HG03159 (cell line): ENCODE data around the gene MELK.
"Not testable (repeated sequence)": the region's sequence is repeated elsewhere in the genome, so short reads cannot be mapped to it uniquely, and the experiment has no call there.

ENCODE experiments used
- ATAC-seq: cut with Tn5 transposase; IDR thresholded peaks from one replicate; pipeline ENCODE4 v1.9.1; 2021; ENCODE audit warnings: mild to moderate bottlenecking, moderate library complexity; ENCODE audit not compliant: unreplicated experiment

Gene MELK

DNA sequence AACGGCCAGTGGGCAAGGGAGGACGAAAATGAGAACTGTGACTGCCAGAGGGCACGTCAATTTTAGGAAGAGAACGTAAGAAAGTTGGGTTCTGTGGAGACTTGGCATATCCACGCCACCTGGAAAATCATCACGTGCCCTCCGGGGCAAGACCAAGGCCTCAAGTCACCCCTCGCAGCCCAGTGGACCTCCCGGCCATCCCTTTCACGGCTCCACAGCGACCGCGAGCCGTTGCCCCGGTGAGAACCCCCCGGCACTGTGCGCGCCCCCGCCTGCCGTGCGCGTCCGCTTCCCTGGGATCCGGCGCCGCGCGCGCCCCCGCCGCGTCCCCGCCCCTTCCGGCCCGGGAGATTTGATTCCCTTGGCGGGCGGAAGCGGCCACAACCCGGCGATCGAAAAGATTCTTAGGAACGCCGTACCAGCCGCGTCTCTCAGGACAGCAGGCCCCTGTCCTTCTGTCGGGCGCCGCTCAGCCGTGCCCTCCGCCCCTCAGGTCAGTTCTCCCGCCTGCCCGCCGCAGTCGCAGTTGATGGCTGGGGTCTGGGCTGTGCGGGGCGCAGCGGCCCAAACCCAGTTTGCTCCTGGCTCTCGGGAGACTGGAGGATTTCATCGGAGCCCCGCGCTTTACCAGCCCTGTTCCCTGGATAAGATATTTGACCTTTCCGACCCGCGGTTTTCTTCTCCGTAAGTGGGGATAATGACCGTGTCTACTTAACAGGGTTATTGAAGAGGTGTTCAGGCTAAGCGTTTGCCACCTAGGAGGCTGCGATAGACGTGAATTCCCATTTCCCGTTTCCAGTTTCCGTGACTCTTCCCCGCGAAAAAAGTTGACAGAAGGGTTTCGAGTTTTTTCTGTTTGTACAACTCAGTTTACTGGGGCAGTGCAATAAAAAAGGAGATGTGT lies at the start of gene MELK:
Gene MELK, plus strand, starts transcription at position 381 of the 904 bp plus-strand sequence. CDS start 8,787 bp downstream, outside the sequence.
- ATAC-seq: peak; percentile 73

DNA sequence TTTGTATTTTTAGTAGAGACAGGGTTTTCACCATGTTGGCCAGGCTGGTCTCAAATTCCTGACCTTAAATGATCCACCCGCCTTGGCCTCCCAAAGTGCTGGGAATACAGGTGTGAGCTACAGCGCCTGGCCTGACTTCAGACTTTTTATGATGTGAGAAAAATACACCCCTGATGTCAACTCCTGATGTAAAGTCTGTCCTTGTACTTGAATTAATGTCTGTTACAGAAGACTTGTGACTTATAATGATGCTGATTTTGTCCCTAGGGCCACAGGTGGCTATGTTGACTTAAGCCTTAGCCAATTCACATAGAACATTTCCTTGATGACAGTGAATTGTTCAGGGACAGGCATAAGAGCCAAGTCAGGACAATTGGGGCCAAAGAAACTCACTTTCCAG lies 42.5 kb upstream of the MELK start:
- no peak for ATAC-seq

DNA sequence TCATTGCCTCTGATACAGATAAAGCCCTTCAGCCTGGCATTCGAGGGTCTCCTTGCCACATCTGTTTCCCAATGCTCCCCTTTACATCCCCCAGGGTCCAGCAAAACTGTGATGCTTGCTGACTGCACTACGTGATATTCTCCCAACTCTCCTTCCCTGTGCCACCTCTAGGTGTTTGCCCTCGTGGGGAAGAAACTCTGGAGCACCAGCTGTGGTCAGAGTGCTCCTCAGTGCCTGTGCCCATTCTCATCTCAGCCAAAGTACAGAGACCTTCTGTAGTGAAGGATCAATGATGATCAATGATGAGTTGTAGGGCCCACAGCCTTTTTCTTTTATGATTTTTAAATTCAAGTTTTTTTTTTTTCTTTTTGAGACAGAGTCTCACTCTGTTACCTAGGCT lies 40.3 kb upstream of the MELK start:
- ATAC-seq: no peak

DNA sequence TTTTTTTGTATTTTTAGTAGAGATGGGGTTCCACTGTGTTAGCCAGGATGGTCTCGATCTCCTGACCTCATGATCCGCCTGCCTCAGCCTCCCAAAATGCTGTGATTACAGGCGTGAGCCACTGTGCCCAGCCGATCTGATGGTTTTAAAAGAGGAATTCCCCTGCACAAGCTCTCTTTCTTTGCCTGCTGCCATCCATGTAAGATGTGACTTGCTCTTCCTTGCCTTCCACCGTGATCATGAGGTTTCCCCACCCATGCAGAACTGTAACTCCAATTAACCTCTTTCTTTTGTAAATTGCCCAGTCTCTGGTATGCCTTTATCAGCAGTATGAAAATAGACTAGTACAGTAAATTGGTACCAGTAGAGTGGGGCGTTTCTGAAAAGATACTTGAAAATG lies 39.0 kb upstream of the MELK start:
- ATAC-seq: not testable (repeated sequence)

DNA sequence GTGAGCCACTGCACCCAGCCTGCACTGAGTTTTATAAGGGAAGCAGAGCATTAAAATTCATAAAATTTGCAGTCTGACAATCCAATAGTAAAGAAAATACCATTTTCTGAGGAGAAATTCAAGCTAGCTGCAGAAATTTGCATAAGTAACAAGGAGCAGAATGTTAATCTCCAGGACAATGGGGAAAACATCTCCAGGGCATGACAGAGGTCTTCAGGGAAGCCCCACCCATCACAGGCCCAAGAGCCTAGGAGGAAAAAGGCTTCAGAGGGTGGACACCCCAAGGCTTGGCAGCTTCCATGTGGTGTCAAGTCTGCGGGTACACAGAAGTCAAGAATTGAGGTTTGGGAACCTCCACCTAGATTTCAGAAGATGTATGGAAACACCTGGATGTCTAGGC lies 37.6 kb upstream of the MELK start:
- ATAC-seq: no peak

DNA sequence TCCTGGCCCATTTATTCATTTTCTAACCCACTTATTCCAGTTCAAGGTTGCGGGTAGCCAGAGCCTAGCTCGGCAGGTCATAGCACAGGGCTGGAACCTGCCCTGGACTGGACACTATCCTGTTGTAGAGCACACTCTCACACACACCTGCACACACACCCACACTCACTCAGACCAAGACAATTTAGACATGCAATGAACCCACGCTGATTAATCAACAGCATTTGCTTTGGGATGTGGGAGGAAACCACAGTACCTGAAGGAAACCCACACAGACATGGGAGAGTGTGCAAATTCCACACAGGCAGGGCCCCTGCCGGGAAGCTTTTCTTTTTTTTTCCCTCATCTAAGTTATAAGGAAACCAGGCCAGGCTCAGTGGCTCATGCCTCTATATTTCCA lies 34.8 kb upstream of the MELK start:
- no peak for ATAC-seq

DNA sequence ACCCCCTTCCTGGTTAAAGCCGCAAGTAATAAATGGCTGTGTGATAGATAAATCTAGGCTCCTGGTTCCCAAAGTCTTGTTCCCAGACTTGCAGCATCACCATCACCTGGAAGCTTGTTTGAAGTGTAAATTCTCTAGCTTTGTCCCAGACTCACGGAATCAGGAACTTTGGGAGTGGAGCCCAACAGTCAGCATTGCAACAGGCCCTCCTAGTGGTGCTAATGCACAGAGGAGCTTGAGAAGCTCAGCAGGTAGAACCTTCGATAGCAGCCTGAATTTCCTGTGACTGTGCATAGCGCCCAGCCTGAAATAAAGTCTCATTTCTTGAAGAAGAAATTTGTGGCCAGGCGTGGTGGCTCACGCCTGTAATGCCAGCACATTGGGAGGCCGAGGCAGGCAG lies 30.3 kb upstream of the MELK start:
- no peak for ATAC-seq

GRCh38 chr9:36543916-36544315 lies 28.8 kb upstream of the MELK start:
- no peak for ATAC-seq

DNA sequence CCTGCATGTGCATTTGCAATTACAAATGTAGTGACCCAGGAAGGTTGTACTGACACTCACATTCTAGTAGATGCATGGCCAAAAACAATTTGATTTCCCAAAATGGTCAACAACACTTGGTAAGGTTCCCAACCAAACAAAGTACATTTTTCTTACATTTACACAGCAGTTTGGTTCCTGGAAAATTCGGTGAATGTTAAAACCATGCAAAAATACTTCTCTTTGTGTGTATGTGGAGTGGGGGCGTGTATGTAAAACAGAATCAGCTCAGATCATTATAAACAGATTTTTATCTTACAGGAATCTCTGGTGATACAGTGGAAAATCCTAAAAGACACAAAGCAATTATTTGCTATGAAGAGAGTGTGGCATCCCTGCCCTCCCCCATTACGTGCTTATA lies 25.1 kb upstream of the MELK start:
- no peak for ATAC-seq

DNA sequence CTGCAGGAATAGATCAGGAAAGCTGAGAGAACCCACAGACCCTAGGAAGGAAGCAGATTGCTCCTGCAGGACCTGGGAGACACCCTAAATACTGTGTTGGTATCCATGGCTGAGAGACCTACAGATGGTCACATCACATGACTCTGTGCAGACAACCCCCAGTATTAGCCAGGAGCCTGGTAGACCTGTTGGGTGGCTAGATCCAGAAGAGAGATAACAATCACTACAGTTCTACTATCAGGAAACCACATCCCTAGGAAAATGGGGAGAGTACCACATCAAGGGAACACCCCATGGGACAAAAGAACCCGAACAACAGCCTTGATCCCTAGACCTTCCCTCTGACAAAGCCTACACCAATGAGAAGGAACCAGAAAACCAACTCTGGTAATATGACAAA lies 24.2 kb upstream of the MELK start:
- ATAC-seq: no peak

GRCh38 chr9:36550135-36550534 lies 22.6 kb upstream of the MELK start:
- no peak for ATAC-seq

GRCh38 chr9:36550631-36551098 lies 22.0 kb upstream of the MELK start:
- ATAC-seq: not testable (repeated sequence)

- no peak for ATAC-seq
These were observed 21.6 kb upstream of the MELK start for GRCh38 chr9:36551129-36551528.

DNA sequence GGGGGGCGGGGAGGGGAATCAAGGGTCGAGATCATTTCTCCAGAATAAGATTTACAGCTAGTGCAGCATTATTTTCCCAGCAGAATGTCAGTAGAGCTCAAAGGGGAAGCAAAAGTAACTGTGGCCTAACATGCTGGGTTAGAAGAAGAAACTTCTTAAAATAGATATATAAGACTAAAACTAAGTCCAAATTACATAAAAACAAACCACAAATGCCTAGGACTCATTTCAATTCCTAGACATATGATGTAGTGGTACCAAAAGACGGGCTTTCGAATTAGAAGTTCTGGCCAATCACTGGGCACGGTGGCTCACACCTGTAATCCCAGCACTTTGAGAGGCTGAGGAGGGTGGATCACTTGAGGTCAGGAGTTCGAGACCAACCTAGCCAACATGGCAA lies 20.8 kb upstream of the MELK start:
- no peak for ATAC-seq

DNA sequence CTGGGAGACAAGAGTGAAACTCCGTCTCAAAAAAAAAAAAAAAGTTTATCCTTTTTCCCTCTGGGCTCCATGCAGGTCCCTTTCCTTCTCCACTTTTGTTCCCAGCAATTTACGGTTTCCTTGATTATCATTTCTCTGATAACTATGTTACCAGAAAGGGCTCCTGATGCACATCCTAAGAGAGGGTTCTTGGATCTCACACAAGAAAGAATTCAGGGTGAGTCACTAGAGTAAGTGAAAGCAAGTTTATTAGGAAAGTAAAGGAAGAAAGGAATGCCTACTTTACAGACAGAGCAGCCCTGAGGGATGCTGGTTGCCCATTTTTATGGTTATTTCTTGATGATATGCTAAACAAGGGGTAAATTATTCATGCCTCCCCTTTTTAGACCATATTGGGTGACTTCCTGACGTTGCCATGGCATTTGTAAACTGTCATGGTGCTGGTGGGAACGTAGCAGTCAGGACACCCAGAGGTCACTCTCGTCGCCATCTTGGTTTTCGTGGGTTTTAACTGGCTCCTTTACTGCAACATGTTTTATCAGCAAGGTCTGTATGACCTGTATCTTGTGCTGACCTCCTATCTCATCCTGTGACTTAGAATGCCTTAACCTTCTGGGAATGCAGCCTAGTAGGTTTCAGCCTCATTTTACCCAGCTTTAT lies 13.5 kb upstream of the MELK start:
- no peak for ATAC-seq

DNA sequence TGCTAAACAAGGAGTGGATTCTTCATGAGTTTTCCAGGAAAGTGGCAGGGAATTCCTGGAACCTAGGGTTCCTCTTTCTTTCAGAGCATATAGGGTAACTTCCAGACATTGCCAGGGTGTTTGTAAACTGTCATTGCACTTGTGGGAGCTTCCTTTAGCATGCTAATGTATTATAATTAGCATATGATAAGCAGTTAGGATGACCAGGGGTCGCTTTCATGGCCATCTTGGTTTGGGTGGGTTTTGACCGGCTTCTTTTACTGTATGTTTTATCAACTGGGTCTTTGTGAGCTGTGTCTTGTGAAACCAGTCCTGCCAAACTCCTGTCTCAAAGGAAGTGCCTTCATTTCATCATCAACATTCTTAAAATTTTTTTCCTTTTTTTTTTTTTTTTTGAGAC lies 11.9 kb upstream of the MELK start:
- no peak for ATAC-seq

DNA sequence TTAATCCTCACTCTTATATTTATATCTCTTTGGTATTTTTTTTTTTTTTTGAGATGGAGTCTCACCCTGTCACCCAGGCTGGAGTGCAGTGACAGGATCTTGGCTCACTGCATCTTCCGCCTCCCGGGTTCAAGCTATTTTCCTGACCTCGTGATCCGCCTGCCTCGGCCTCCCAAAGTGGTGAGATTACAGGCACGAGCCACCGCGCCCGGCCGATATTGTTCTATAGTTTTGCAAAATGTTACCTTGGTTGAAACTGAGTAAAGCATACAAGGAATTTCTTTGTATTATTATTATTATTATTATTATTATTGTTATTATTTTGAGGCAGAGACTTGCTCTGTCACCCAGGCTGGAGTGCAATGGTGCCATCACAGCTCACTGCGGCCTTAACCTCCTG lies 9.9 kb upstream of the MELK start:
- ATAC-seq: not testable (repeated sequence)

DNA sequence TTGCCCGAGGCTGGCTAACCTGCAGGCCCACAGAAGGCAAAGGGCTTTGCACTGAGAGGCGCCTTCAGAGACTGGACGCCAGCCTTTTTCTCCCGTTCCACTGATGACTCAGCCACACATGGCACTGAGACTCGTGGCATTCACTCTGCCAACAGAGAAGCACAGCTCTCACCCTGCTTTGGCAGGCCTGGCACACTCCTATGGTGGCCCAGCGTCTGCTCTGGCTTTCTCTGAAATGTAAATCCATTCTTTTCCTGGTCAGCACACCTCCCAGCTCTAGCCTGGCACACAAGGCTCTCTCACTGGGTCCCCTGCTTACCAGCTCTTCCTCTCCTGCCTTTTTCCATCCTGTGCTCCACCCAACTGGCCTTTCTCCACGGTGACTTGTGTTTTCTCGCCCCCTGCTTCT lies 5.9 kb upstream of the MELK start:
- ATAC-seq: no peak

- ATAC-seq: not testable (repeated sequence)
These were observed 4.0 kb upstream of the MELK start for GRCh38 chr9:36568681-36569080.

- no peak for ATAC-seq
These were observed 1.4 kb upstream of the MELK start for GRCh38 chr9:36571333-36571732.

DNA sequence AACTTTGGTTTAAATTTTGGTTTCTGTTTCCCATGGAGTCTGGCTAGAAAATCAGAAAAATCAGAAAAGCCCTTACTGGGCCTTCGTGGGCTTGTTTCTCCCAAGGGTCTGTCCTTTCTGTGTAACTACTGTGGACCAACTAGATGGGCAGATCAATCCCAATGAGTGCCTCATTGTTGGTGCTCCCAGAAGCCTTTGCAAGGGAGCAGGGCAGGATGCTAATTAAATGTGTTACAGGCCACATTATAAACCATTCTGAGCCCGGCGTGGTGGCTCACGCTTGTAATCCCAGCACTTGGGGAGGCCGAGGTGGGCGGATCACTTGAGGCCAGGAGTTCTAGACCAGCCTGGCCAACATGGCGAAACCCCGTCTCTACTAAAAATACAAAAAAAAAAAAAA lies 1.4 kb downstream of the MELK start:
- not testable (repeated sequence) for ATAC-seq

DNA sequence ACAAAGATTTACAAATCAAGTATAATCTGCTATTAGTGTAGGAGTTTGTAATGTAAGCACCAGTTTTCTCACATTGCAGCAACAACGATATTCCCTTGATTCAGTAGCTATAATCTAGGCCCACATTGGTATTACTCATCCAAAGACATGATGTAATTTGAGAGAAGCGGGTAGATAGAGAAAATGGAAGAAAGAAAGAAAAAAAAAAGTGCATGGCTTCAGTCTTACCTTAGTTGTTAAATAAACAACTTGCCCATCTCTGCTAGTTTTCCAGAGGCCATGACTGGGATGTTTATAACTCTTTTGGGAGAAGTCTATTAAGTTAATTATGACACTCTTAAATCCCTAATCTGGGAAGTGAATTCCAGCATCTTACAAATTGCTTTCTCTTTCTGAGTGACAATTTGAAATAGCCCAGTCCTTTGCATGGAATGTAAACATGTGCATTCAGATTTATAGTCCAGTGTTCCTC lies 2.8 kb downstream of the MELK start:
- no peak for ATAC-seq
